HEK293T (cell line): ENCODE data around the gene HEPN1.

Source experiments
- CTCF ChIA-PET: fragments of 350-600 bp; formaldehyde crosslinking; extraction: SDS; loops from one replicate; lab custom pipeline; 2021; ENCODE audit warnings: antibody characterized with exemption, inconsistent platforms; lab: Yijun Ruan, JAX
- POLR2A ChIA-PET: fragments of 350-600 bp; formaldehyde crosslinking; extraction: SDS; loops from one replicate; lab custom pipeline; 2020; ENCODE audit warnings: antibody characterized with exemption, inconsistent platforms; lab: Yijun Ruan, JAX
- DNase-seq: peaks from one replicate; pipeline ENCODE4 v3.0.0; 2012; ENCODE audit warnings: mixed read lengths; ENCODE audit errors: extremely low spot score
- ARNT ChIP-seq: fragments of 450-650 bp; IDR thresholded peaks from 2 replicates; pipeline ENCODE4 v1.6.1; 2017; ENCODE audit warnings: mild to moderate bottlenecking
- BHLHE40 ChIP-seq: fragments of 450-650 bp; IDR thresholded peaks from 2 replicates; pipeline ENCODE4 v1.6.1; 2016; ENCODE audit warnings: mild to moderate bottlenecking, moderate library complexity, borderline replicate concordance
- CTBP1 ChIP-seq: fragments of 450-650 bp; IDR thresholded peaks from 2 replicates; pipeline ENCODE4 v1.6.1; 2016; ENCODE audit warnings: borderline replicate concordance
- ELF4 ChIP-seq: fragments of 450-650 bp; IDR thresholded peaks from 2 replicates; pipeline ENCODE4 v1.6.1; 2017; ENCODE audit warnings: antibody characterized with exemption
- FOXA1 ChIP-seq: fragments of 450-650 bp; IDR thresholded peaks from 2 replicates; pipeline ENCODE4 v1.6.1; 2016; ENCODE audit warnings: mild to moderate bottlenecking
- FOXM1 ChIP-seq: fragments of 450-650 bp; IDR thresholded peaks from 2 replicates; pipeline ENCODE4 v1.6.1; 2017; ENCODE audit warnings: mild to moderate bottlenecking, borderline replicate concordance
- HDGF ChIP-seq: fragments of 450-650 bp; IDR thresholded peaks from 2 replicates; pipeline ENCODE4 v1.6.1; 2017; ENCODE audit warnings: antibody characterized with exemption, borderline replicate concordance
- L3MBTL2 ChIP-seq: fragments of 450-650 bp; conservative IDR thresholded peaks from 2 replicates; pipeline ENCODE4 v1.6.1; 2016; ENCODE audit warnings: mild to moderate bottlenecking
- LEF1 ChIP-seq: fragments of 450-650 bp; IDR thresholded peaks from 2 replicates; pipeline ENCODE4 v1.6.1; 2017; ENCODE audit warnings: mild to moderate bottlenecking, borderline replicate concordance
- NFRKB ChIP-seq: fragments of 450-650 bp; IDR thresholded peaks from 2 replicates; pipeline ENCODE4 v1.6.1; 2016; ENCODE audit warnings: mild to moderate bottlenecking, moderate library complexity
- PKNOX1 ChIP-seq: fragments of 450-650 bp; IDR thresholded peaks from 2 replicates; pipeline ENCODE4 v1.6.1; 2016
- SP1 ChIP-seq: fragments of 450-650 bp; IDR thresholded peaks from 2 replicates; pipeline ENCODE4 v1.6.1; 2017
- SUZ12 ChIP-seq: fragments of 450-650 bp; IDR thresholded peaks from 2 replicates; pipeline ENCODE4 v1.6.1; 2016; ENCODE audit warnings: mild to moderate bottlenecking
- TARDBP ChIP-seq: fragments of 450-650 bp; IDR thresholded peaks from 2 replicates; pipeline ENCODE4 v1.6.1; 2016
- ZNF384 ChIP-seq: fragments of 450-650 bp; IDR thresholded peaks from 2 replicates; pipeline ENCODE4 v1.6.1; 2016

HEPN1 gene

GRCh38 chr11:124920870-124921609 lies 2.0 kb downstream of the HEPN1 start:
- peak; percentile 31 for DNase-seq
- ChIA-PET POLR2A (no interaction called here), CTCF (interaction anchor here (0.6 kb wide), 1 partner anchor 34 kb away, joined by 3 read pairs; no protein-coding TSS in a partner anchor)
- TF ChIP-seq L3MBTL2 (peak; percentile 44), HDGF (no peak)

GRCh38 chr11:124922831-124923230 lies 3.8 kb downstream of the HEPN1 start:
- DNase-seq = no peak
- TF ChIP-seq HDGF = no peak
- no peak for TF ChIP-seq ZNF384
- no peak for TF ChIP-seq L3MBTL2
- TF ChIP-seq TARDBP = no peak
- CTCF ChIA-PET = no interaction called here
- POLR2A ChIA-PET = no interaction called here

GRCh38 chr11:124923296-124923695 lies 4.2 kb downstream of the HEPN1 start:
- POLR2A ChIA-PET = no interaction called here
- no peak for DNase-seq
- CTCF ChIA-PET = interaction anchor here (0.7 kb wide), 1 partner anchor 1706 kb away, joined by 4 read pairs; no protein-coding TSS in a partner anchor
- TF ChIP-seq HDGF = no peak

GRCh38 chr11:124928942-124929665 lies 10.1 kb downstream of the HEPN1 start:
- ChIA-PET CTCF (no interaction called here), POLR2A (no interaction called here)
- no peak for DNase-seq
- TF ChIP-seq PKNOX1 = no peak
- no peak for TF ChIP-seq HDGF
- no peak for TF ChIP-seq ARNT
- TF ChIP-seq CTBP1 = no peak
- TF ChIP-seq L3MBTL2 = no peak
- TF ChIP-seq FOXA1 = no peak
- no peak for TF ChIP-seq FOXM1
- TF ChIP-seq SP1 = no peak
- no peak for TF ChIP-seq TARDBP
- TF ChIP-seq NFRKB = no peak

GRCh38 chr11:124930799-124931198 lies 11.7 kb downstream of the HEPN1 start:
- CTCF ChIA-PET = no interaction called here
- POLR2A ChIA-PET = no interaction called here
- TF ChIP-seq ARNT (no peak), SUZ12 (no peak), FOXA1 (no peak), TARDBP (no peak), LEF1 (no peak), FOXM1 (no peak), CTBP1 (no peak), ELF4 (no peak), PKNOX1 (no peak)
- DNase-seq = no peak

GRCh38 chr11:124934862-124935547 lies 16.0 kb downstream of the HEPN1 start:
- no peak for DNase-seq
- POLR2A ChIA-PET = interaction anchor here (1.6 to 3.3 kb wide), 2 partner anchors 19 to 59 kb away, joined by 5 to 14 read pairs; partner anchors contain the start of gene CCDC15
- TF ChIP-seq ELF4 (no peak), SP1 (no peak), TARDBP (no peak), PKNOX1 (no peak), ARNT (no peak), FOXA1 (no peak), BHLHE40 (no peak), SUZ12 (no peak)
- CTCF ChIA-PET = interaction anchor here (1.0 kb wide), 1 partner anchor 9 kb away, joined by 3 read pairs; no protein-coding TSS in a partner anchor
